ENCODE data around the gene EYS.

GRCh38 chr6:64293298-64293697, 1413.7 kb downstream of the EYS start:
- TF ChIP-seq CTCF (conservative IDR thresholded peaks at IDR 0.05; ENCODE audit: low read length) (no peak), EZH2phosphoT487 (IDR thresholded peaks at IDR 0.05; ENCODE audit: borderline replicate concordance) (no peak)

Measured in Loucy (cell line).